ENCODE results near the gene ENPP6. TPM values are rescaled to one million over a fixed set of nuclear protein-coding genes. Genes with fewer than 3 reads are reported as not detected.

ENPP6 gene
- total RNA-seq, 1 donor from 2014 or later = not detected

DNA sequence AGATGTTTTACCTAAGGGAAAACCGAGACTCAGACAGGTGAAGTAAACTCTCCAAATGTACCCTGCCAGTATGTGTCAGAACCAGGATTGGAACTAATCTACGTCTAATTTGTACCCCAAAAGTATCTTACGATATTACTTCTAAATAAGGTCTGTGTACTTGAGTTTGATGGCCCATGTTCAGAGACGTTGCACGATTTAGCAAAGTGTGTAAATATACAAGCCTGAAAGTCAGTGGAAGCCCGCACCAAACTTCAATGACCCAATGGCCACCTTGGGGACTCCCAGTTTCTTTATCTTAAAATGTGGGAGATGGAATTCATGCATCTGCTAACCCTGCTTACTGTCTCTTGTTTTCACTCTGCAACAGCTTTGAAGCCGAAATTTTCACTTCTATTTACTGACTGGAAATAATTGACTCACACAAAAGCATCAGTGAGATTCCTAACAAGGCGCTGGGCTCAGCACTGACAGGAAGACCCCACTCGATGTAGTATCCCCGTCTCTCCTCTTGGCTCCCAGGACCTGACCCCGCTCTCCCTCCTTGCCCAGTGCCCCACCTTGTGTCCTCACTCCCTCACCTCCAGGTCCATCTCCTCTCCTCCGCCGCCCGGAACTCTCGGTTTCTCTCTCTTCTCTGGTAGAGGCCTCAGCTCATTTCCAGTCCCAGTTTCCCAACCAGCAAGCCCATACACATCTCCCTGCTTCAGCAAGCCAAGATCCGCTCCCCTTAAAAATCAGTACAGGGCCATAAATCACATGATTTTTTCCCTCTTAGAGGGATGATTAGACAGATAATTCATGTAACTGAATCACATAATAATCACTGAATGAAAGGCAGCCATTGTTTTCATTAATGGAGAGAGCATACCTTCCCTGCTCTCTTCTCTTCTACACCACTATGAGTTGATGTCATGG lies 42.8 kb downstream of the ENPP6 start:
- H3K4me3 Mint-ChIP-seq = no peak overlapping the region

DNA sequence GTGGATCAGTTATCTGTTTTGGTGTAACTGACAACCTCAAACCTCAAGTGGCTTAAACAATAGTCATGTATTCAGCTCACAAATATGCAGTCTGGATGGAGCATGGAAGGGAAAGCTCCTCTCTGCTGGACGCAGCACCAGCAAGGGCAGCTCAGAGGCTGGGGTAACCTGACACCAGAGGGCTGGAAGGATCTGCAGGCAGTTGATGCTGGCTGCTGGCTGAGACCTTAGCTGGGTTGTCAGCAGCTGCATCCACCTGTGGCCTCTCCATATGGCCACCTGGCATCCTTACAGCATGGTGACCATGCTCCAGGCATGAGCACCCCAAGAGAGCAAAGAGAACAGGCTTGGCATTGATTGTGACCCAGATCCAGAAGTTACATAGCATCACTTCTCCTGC lies 46.7 kb downstream of the ENPP6 start:
- Mint-ChIP-seq H3K4me1 (peaks cover 5% of the 10 kb centered on the region), H3K36me3 (ENCODE audit: low read depth) (no peaks in the 10 kb centered on the region), H3K27ac (no peak overlapping the region), H3K27me3 (peaks cover 45% of the 10 kb centered on the region), H3K4me3 (no peak overlapping the region), H3K9me3 (no peaks in the 10 kb centered on the region)
- TF ChIP-seq, protein P1, sequence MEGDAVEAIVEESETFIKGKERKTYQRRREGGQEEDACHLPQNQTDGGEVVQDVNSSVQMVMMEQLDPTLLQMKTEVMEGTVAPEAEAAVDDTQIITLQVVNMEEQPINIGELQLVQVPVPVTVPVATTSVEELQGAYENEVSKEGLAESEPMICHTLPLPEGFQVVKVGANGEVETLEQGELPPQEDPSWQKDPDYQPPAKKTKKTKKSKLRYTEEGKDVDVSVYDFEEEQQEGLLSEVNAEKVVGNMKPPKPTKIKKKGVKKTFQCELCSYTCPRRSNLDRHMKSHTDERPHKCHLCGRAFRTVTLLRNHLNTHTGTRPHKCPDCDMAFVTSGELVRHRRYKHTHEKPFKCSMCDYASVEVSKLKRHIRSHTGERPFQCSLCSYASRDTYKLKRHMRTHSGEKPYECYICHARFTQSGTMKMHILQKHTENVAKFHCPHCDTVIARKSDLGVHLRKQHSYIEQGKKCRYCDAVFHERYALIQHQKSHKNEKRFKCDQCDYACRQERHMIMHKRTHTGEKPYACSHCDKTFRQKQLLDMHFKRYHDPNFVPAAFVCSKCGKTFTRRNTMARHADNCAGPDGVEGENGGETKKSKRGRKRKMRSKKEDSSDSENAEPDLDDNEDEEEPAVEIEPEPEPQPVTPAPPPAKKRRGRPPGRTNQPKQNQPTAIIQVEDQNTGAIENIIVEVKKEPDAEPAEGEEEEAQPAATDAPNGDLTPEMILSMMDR (IDR thresholded peaks at IDR 0.05) = no peak
- ATAC-seq (ENCODE audit: low read depth) = no peak
- no peak for DNase-seq
- ChIA-PET CTCF (no interaction called here), POLR2A (no interaction called here)
- intact Hi-C loops (cut with micrococcal nuclease) = no loop called here

More for the DNA sequence above, 42.8 kb downstream of the ENPP6 start:
- Mint-ChIP-seq H3K4me1 (no peaks in the 10 kb centered on the region), H3K27ac (no peak overlapping the region), H3K36me3 (ENCODE audit: low read depth) (peaks cover 1% of the 10 kb centered on the region), H3K27me3 (peaks cover 35% of the 10 kb centered on the region), H3K9me3 (peaks cover 11% of the 10 kb centered on the region)
- no peak for DNase-seq
- TF ChIP-seq, protein P1 (IDR thresholded peaks at IDR 0.05) = no peak
- POLR2A ChIA-PET = no interaction called here
- CTCF ChIA-PET = no interaction called here
- ATAC-seq (ENCODE audit: low read depth) = no peak
- intact Hi-C loops (cut with micrococcal nuclease) = no loop called here

DNA sequence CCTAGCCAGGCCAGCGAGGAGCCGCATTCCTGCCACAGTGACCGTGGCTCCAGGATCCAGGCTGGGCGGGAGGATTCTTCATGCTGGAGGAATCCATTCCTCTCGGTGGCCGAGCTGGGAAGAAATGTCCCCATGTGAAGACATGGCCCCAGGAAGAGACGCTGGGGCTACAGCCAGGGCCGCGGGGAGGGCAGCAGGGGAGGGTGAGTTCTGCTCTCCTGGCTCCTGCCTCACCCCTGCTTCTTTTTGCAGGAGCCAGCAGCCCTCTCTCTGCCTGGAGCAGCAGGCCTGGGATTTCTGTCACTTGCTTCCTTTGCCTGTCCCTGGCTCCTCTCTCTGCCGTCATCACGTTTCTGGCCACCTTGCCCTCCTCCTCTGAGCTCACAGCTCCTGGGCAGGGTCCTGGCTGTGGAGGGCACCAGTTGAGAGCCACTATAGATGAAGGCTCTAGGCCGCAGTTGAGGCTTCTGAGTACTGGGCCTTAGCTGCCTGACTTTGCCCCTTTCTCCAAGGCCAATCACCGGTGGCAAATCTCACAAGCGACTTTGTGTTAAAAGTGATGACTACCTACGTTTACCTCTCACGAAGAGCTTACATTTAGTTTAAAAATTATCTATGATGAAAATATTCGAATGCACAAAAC lies 48.3 kb downstream of the ENPP6 start:
- DNase-seq = no peak
- H3K9me3 Mint-ChIP-seq = no peaks in the 10 kb centered on the region
- ATAC-seq (ENCODE audit: low read depth) = no peak
- intact Hi-C loops (cut with micrococcal nuclease) = loop anchor here (10.0 kb wide), 1 partner anchor 385 kb away; no protein-coding TSS in a partner anchor
- ChIA-PET POLR2A (no interaction called here), CTCF (interaction anchor here (0.9 to 1.1 kb wide), 2 partner anchors 9 to 14 kb away, joined by 3 read pairs; no protein-coding TSS in a partner anchor)
- TF ChIP-seq, protein P1 (IDR thresholded peaks at IDR 0.05) = no peak
- no peak overlapping the region for H3K4me3 Mint-ChIP-seq
- no peak overlapping the region for H3K27ac Mint-ChIP-seq
- peaks cover 5% of the 10 kb centered on the region for H3K4me1 Mint-ChIP-seq
- peaks cover 50% of the 10 kb centered on the region for H3K27me3 Mint-ChIP-seq
- H3K36me3 Mint-ChIP-seq (ENCODE audit: low read depth) = no peaks in the 10 kb centered on the region

DNA sequence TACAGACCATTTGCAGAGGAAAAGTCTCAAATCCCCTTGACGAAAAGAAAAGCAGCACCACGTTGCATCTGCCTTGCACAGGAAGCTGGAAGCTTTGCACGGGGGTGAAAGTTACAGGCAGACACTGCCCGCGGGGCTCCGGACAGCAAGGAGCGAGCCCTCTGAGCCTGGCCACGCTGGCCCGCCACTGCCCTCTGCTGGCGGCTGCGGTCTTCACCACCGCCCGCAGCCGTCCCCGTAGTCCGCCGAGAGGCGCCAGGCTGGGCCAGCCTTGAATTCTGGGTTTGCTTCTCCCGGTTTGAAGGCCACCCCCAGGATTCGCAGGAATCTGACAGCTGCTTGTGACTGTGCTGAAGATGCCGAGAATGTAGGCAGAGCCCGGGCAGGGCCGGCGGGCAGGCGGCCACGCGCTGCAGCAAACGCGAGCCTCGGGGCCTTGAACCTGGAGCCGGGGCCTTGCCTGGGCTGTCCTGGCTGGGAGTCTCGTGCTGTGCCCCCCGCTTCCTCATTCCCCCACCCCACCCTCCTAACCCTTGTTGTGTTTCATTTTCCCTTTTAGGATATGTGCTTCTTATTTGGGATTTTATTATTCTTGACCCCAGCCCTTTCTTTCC lies 49.2 kb downstream of the ENPP6 start:
- ChIA-PET CTCF (interaction anchor here (1.3 kb wide), 1 partner anchor 10 kb away, joined by 4 read pairs; no protein-coding TSS in a partner anchor), POLR2A (no interaction called here)
- intact Hi-C loops (cut with micrococcal nuclease) = loop anchor here (1.0 to 10.0 kb wide), 2 partner anchors 328 to 386 kb away; no protein-coding TSS in a partner anchor
- peak; percentile 72 for ATAC-seq (ENCODE audit: low read depth)
- TF ChIP-seq, protein P1 (IDR thresholded peaks at IDR 0.05) = peak; percentile 47
- no peaks in the 10 kb centered on the region for H3K36me3 Mint-ChIP-seq (ENCODE audit: low read depth)
- no peaks in the 10 kb centered on the region for H3K9me3 Mint-ChIP-seq
- DNase-seq = peak; percentile 50
- no peak overlapping the region for H3K27ac Mint-ChIP-seq
- H3K4me1 Mint-ChIP-seq = peaks cover 5% of the 10 kb centered on the region
- peaks cover 52% of the 10 kb centered on the region for H3K27me3 Mint-ChIP-seq
- H3K4me3 Mint-ChIP-seq = no peak overlapping the region

Measured in activated B cell treated with CpG ODN at 0.5 μM for 24 hours (primary cell).